ENCODE measurements around the gene RALGPS2.
A peak's percentile ranks its signal among the peaks of the same experiment; 100 is the strongest.
"Not testable (repeated sequence)": the region's sequence is repeated elsewhere in the genome, so short reads cannot be mapped to it uniquely, and the experiment has no call there.

RALGPS2 gene

DNA sequence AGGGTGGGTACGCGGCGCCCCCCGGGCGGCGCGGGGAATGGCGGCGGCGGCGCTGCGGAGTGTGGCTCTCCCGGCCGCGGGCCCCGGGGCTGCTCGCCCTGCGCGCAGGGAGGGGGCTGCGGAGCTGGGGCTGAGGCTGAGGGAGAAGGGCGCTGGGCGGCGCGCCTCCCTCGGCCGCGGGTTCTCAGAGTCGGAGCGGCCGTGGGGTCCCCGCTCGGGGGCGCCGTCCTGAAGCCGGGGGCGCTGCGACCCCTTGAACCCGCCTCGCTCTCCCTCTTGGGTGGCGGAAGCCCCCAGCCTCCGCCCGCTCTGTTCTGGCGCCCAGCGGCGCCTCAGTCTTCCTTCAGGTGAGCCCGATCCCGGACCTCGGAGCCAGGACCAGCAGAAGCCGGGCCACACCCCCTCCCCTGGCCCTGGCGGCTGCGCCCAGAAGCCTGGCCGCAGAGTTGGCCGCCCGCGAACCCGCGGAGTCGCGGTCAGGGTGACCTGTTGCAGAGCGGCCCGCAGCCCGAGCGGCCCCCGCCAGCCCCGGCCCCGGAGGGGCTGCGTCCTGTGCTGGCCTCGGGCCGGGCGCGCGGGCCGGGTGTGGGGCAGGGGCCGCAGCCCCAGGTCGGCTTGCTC is 532 bp downstream of the RALGPS2 start:
- DNase-seq, result peak; percentile 73

DNA sequence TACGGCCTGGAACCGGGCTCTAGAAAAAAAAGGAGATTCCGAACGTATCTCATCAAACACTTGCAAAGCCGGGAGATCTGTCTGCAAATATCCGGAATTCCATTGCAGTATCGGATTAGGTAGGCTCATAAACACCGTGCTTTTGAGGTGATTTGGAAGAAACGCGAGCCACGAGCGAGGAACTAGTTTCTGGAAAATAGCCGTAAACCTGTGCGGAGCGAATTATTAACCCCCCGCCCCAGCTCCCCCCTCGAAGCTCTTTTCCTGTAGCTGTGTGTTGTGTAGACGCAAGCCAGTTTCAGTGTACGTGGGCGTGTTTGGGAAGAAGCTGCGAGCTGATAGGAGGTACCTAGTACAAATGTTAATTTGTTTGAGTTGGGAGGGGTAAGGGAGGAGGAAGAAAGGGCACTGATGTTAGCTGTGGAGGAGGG is 1.1 kb downstream of the RALGPS2 start:
- peak; percentile 69 for DNase-seq

DNA sequence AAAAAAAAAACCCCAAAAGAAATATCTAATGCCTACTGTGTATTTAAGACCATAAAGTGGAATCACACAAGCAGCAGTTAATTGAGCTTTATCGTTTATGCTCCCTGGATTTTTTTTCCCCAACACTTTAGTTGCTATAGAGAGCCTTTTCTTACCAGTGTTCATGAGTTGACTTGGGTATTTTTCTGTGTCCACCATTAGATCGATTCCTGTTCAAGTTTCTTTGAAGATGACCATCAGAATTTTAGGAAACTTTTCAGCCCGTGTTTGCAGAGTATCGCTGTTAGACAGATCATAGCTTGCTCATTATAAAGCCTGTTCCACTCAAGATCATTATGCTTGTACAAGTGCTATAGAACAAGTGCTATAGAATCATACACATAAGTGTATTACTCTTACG is 1.5 kb downstream of the RALGPS2 start:
- DNase-seq, result no peak

DNA sequence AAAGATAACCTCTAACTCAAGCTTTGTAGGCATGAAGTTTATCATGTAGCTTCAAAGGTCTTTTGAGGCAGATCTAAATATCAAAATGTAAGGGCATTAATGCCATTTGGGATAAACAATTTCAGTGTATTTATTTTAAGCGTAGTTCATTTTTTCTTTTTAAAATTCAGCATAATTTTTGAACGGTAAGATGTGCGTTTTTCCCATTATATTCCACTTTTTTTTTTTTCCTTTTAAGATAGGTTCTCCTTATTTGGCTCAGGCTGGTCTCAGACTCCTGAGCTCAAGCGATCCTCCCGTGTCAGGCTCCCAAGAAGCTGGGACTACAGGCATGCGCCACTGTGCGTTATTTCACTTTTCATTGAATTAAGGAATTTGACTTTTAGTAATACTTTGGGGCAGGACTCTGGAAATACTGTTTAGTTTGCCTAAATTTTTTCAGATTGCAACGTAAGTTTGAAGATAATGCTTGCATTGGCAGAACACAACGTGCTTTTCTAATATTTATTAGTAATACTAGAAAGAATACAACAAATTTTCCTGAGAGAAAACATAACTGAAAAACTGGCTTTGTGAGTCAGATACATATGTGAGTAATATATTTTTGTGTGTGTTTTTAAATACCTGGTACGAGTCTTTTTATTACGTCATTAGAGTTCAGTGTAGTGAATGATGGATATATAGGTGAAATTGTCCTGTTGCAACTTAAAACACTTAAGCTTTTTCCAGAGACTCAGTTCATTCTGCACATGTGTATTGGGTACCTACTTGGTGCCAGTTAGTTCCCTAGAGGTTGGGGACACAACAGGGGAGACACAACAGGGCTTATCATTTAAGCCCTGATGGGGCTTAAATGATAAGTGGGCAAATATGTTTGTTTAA is 2.2 kb downstream of the RALGPS2 start:
- no peak for DNase-seq

DNA sequence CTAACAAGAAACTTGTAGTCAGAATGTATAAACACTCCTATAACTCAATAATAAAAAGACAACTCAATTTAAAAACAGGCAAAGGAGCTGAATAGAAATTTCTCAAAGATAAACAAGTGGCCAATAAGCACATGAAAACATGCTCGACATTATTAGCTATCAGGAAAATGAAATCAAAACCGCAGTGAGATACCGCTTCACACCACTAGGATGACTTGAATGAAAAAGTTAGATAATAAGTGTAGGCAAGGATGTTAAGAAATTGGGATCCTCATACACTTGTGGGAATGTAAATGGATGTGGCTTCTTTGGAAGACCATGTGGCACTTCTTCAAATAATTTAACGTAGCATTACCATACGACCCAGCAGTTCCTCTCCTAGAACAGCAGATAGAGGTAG is 8.9 kb downstream of the RALGPS2 start:
- no peak for DNase-seq

DNA sequence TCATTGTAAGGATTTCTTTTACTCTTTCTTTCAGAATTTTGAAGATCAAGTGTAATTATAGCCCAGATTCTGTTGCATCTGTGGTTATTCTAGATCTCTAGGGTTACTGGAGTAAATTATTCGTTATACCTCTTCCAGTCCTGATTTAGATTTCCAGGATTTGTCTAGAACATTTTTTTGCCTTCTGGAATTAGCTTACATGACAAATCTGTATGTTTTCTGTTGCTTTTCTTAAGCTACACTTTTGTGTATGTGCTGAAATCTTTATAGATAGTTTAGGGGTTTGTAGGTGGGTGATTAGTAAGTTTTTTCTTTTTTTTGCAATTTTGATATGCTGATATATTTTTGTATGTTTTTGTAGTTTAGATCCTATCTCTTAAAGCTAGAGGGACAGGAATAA is 13.7 kb downstream of the RALGPS2 start:
- DNase-seq, result no peak

DNA sequence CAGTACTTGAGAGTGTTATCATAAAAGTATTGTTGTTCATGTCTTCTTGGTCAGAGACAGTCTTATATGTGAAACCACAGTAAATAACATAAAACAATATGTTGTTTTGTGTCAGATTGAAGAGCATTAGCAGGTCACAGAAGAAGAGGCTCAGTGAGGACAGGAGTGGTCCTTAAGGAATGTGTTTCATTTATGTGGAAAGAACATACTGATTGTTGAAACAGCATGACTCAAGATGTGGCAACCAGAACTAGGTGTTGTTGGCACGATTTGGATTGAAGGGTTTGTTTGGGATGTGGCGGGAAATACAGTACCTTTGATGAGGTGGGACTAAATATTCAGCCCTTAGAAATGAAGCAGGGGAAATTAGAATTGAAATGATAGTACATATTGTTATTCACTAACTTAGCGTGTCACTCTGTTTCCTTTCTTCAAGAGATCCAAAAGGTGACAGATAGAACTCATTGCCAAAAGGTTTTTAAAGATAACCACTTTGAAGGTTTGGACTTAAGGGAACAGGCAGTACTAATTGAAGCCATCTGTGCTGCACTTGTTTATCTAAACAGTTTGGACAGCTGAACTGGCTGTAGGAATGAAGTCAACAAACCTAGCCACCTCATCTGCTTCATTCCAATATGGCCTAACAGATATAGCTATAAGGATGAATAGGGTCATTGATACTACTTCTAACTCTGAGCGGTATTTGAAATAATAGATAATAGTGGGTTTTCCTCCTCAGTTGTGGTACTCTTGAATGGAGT is 14.4 kb downstream of the RALGPS2 start:
- DNase-seq, result no peak

DNA sequence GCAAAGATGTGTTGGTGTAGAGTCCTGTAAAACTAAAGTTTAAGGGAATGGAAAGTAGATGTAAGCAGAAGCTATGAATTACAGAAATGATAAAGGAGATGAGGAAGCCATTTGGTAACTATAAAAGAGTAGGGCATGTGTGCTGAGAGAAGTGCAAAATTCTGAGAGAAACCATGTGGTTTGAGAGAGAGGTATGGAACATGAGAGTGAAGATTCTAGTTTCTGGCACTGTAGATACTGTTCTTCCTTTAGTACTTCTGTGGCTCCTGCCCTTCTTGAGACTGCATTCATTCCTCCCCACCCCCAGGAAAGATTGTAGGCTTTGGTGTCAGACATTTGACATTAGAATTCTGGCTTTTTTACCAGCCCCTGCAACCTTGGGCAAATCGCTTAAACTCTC is 15.4 kb downstream of the RALGPS2 start:
- no peak for DNase-seq

DNA sequence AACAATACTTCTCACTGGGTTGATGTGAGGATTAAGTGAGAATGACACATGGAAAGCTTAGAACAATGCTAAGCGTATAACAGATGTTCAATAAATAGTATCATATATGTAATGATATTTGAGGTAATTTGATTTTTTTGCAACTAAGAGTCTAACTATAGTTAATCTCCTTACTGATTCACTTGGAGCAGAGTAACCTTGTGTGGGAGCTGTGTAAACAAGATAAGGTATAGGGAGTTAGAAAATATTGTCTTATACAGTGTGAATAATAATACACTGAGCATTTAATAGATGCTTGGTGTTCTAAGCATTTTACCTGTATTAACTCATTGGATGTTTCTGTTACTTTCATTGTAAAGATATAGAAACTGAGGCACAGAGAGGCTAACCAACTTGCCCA is 15.9 kb downstream of the RALGPS2 start:
- no peak for DNase-seq

DNA sequence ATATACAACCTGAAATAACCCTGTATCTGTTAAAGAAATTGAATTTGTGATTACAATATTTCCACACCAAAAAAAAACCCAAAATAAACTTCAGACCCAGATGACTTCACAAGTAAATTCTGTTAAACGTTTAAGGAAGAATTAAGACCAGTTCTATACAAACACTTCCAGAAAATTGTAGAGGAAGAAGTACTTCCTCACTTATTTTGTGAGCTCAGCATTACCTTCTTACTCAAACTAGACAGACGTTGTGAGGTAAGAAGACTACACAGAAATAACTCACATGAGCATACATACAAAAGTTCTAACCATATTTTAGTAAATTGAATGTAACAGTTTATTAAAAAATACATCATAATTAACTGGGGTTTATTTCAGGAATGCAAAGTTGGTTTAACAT is 18.8 kb downstream of the RALGPS2 start:
- no peak for DNase-seq

DNA sequence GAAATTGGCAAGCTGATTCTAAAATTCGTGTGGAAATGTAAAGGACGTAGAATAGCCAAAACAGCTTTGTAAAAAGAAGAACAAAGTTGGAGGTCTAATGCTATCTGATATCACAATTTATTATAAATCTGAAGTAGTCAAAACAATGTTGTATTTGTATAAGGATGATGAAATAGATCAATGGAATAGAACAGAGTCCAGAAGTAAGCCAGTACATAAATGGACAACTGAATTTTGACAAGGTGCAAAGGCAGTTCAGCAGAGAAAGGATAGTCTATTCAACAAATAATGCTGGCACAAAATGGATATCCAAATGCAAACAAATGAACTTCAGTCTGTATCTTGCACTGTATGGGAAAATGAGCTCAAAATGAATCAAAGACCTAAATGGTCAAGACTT is 20.2 kb downstream of the RALGPS2 start:
- no peak for DNase-seq

DNA sequence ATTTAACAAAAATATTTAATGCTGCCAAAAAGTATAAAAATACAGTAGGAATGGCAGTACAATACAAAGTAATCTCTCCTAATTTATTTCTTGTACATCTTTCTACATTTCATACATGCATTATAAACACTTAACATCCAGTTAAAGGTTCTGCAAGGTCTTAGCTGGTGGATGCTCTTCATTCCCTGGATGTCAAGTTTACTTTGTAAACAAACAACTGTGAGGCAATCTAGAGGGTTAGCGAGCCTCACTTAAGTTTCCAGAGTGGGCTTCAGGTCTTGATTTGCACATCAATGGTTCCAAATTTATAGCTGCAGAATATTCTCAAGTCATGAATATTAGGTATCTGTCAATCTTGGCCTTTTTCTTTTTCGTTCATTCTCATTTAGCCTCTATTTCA is 21.3 kb downstream of the RALGPS2 start:
- DNase-seq, result no peak

DNA sequence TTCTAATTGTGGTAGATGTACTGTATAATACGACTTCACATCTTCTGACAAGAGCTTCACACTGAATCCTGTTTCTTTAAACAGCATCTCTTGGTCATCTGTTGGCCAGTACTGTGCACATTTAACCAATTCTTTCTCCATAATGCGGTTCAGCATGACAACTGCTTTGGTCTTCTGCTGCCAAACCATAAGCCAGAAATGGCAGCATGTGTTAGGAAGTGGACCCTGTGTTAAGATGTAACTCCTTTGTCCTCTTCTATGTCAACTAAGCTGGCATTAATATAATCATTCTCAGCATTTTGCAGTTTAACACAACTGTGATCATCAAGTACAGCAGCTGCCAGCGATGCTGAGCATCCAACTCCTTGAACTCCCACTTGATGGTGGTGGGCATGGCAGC is 22.3 kb downstream of the RALGPS2 start:
- not testable (repeated sequence) for DNase-seq

DNA sequence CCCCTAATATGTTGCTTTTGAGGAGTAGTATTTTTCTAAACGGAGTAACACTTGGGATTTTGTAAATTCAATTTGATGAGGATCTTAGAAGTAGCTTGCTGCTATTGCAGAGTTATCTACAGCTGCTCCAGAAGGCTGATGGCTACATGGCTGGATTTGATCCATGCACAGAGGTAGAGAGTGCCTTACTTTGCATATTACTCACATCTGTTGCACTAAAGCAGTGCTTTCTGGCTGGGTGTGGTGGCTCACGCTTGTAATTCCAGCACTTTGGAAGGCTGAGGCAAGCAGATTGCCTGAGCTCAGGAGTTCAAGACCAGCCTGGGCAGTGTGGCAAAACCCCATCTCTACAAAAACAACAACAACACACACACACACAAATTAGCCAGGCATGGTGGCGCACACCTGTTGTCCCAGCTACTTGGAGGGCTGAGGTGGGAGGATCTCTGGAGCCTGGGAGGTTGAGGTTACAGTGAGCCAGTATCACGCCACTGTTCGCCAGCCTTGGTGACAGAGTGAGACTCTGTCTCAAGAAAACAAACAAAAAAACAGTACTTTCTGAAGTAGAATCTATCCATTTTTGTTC is 24.6 kb downstream of the RALGPS2 start:
- DNase-seq, result no peak

DNA sequence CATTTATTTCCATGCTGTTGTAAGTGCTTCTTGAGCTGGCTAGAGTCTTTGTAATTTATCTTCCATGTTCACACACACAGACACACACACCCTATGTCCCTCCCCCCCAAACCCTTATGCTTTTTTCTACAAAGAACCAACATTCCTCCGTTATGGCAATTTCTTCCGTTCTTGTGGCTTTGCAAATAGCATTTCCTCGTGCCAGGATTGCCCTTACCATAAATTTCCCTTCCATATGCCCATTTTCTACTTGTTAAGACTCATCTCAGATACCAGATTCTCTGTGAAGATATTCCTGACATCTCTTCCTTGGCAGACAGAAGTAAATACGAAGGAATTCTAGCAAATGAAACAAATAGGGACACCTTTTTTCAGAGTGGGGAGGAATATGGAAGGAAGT is 26.0 kb downstream of the RALGPS2 start:
- DNase-seq, result no peak

DNA sequence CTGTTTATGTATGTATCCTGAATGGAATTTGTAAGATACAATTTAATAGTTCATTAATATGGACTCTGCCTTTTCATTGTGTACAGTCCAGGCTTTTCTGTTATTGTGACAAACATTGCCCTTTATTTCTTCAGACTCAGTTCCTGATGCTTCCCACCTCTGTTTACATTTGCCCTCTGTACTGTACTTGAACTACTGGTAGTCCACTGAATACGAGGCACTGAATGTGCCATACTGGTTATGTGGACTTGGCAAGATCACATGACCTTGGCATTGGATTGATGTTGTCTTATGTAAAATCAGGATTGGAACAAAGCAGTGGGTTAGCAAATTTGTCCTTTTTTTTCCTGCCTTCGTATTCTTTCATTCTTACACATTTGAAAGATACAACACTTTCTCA is 27.8 kb downstream of the RALGPS2 start:
- DNase-seq, result no peak

DNA sequence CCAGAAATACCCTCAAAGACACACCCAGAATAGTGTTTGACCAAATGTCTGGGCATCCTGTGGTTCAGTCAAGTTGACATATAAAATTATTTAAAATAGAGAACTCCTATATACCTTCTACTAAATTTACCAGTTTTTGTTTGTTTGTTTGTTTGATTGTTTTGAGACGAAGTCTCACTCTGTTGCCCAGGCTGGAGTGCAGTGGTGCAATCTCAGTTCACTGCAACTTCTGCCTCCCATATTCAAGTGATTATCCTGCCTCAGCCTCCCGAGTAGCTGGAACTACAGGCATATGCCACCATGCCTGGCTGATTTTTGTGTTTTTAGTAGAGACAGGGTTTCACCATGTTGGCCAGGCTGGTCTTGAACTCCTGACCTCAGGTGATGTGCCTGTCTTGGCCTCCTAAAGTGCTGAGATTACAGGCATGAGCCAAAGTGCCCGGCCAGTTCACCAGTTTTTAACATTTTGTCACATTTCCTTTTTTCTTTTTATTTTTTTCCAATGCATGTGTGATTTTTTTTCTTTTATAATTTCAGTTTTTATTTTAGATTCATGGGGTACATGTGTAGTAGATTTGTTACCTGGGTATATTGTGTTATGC is 29.7 kb downstream of the RALGPS2 start:
- not testable (repeated sequence) for DNase-seq

DNA sequence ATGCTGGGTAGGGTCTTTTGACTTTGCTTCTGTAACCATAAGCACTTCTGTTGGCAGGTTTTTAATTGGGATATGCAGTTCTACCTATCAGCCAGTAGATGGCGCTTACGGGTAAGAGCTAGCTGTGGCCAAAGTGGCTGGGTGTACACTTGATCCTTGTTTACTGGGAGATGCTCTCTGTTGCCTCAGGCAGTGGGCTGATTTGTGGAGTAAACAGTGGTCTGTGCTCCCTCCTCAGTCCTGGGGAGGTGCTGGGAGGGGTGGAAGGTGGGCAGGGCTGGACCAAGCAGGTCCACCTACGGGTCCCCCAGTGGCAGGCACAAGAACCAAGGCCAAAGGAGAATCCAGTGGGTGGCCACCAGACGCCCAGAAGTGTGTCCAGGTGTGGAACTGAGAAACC is 43.4 kb downstream of the RALGPS2 start:
- peak; percentile 62 for DNase-seq

DNA sequence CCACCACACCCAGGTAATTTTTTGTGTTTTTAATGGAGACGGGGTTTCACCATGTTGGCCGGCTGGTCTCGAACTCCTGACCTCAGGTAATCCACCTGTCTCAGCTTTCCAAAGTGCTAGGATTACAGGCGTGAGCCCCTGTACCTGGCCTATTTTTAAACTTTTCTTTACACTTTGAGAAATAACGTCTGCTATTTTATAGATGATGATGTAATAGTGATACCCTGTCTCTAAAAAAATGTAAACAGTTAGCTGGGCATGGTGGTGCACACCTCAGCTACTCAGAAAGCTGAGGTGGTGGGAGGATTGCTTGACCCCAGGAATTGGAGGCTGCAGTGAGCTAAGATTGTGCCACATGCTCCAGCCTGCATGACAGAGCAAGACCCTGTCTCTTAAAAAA is 47.9 kb downstream of the RALGPS2 start:
- DNase-seq, result no peak

DNA sequence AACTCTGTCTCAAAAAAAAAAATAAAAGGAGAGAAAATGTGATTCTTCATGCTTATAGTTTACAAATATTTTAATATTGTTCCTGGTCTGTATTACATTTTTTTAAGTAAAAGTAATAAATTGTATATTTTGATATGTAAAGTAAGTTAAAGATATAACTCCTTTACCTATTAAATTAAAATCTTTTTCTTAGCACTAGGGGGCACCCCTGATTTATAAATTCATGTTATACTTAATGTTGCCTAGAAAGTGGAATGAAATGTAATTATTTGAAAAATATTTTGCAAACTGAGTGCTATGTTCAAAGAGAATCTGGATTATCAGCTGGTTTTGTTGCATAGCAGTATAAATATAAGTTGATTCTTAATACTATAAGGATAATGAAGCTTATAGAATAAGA is 49.2 kb downstream of the RALGPS2 start:
- no peak for DNase-seq

DNA sequence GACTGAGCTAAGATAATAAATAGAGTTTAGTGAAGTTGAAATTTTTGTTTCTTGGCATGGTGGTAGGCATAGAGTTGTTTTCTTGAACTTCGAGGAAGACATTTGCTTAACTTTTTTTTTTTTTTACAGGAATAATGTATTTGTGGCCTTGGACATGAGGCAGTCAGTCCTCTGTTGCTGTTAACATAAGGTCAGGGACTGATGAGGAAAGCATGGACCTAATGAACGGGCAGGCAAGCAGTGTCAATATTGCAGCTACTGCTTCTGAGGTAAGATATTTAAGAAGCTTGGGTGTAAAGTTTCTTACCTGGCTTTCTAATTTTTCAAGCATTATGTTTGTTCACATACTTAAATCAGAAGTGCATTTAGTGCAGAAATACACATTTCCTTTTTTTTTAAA is 51.5 kb downstream of the RALGPS2 start:
- DNase-seq, result no peak

DNA sequence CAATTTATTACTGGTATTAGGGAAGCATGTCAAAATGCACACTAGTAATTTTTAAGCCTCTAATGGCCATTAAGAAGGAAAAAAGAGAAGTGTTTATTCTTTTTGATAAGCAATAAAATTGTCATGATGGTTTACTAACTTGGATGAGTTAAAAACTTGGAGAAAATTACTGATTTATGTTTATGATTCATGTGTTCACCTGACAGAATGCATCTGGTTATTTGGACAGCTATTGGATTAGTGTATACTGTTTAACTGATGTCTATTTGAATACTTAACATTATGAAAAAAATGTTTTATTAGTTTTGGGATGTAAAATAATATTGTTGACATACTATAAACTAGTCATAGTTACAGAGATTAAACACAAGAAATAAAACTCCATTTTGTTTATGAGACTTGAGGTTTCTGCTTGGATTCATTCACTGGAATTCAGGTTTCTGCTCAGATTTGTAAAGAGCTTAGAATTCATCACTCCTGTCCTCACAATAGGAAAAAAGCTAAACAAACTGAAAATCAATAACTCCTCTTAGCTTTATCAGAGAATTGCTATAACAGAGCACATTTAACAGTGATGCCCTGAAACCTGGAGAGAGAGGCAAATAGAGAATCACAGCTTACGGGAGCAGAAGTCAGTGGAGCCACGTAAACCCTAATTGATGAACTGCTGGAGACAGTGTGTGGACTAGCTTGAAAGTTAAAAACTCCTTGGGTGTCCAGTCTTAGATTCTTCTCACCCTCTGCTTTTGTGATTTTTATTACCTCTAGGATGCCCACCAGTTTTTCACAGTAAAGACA is 56.7 kb downstream of the RALGPS2 start:
- DNase-seq, result no peak

Data from activated CD8-positive, alpha-beta memory T cell treated with anti-CD3 and anti-CD28 coated beads for 24 hours (primary cell).